OCI-LY3 (cell line): ENCODE measurements around the gene BCAR1.
A peak's percentile ranks its signal among the peaks of the same experiment; 100 is the strongest.

ENCODE experiments used
- H2AFZ ChIP-seq: fragments of 200-600, 300-600 bp; shearing (Covaris generic); 2 replicates; pipeline ENCODE4 v1.6.0; 2014; ENCODE audit warnings: antibody characterized with exemption, low read depth, low read length
- H3K27ac ChIP-seq: fragments of 200-600, 300-600 bp; sonication (generic); 2 replicates; pipeline ENCODE4 v1.5.1; 2014; ENCODE audit warnings: mild to moderate bottlenecking, low read length, moderate library complexity, mixed read lengths
- H3K27me3 ChIP-seq: fragments of 200-600, 300-600 bp; sonication (generic); 2 replicates; pipeline ENCODE4 v1.6.1; 2014; ENCODE audit warnings: low read depth, low read length, mixed read lengths
- H3K36me3 ChIP-seq: fragments of 200-600, 300-600 bp; sonication (generic); replicated peaks from 2 replicates; pipeline ENCODE3; 2014; ENCODE audit warnings: low read depth, low read length, mixed read lengths
- H3K4me1 ChIP-seq: fragments of 300-600, 200-600 bp; sonication (generic); 2 replicates; pipeline ENCODE4 v1.6.1; 2014; ENCODE audit warnings: low read length, mixed read lengths
- H3K4me2 ChIP-seq: fragments of 200-600, 300-600 bp; sonication (generic); 2 replicates; pipeline ENCODE4 v1.6.1; 2014; ENCODE audit warnings: low read length, mixed read lengths
- H3K4me3 ChIP-seq: fragments of 300-600, 200-600 bp; sonication (generic); 2 replicates; pipeline ENCODE4 v1.5.1; 2014; ENCODE audit warnings: antibody characterized with exemption, mild to moderate bottlenecking, low read length, moderate library complexity
- H3K79me2 ChIP-seq: fragments of 300-600, 200-600 bp; shearing (Covaris generic); 2 replicates; pipeline ENCODE4 v1.6.1; 2014; ENCODE audit warnings: mild to moderate bottlenecking, low read length, mixed read lengths
- H3K9ac ChIP-seq: fragments of 300-600, 200-600 bp; shearing (Covaris generic); 2 replicates; pipeline ENCODE4 v1.6.0; 2014; ENCODE audit warnings: mild to moderate bottlenecking, low read length, moderate library complexity
- H3K9me3 ChIP-seq: fragments of 200-600, 300-600 bp; shearing (Covaris generic); 2 replicates; pipeline ENCODE4 v1.6.1; 2014; ENCODE audit warnings: low read length, mixed read lengths; ENCODE audit not compliant: insufficient read depth
- H4K20me1 ChIP-seq: fragments of 200-600, 300-600 bp; sonication (generic); 2 replicates; pipeline ENCODE4 v1.6.1; 2016; ENCODE audit warnings: low read length, mixed read lengths; ENCODE audit not compliant: insufficient read depth
- EZH2phosphoT487 ChIP-seq: fragments of 200-600 bp; shearing (Covaris generic); IDR thresholded peaks from 2 replicates; pipeline ENCODE4 v1.6.1; 2018; ENCODE audit warnings: antibody characterized with exemption, mixed run types, low read depth
- TF ChIP-seq, protein P1 (sequence below): fragments of 200-600, 300-600 bp; sonication (generic); IDR thresholded peaks from 2 replicates; pipeline ENCODE4 v1.5.1; 2014; ENCODE audit warnings: antibody characterized with exemption, low read length, low read depth

Gene BCAR1

DNA sequence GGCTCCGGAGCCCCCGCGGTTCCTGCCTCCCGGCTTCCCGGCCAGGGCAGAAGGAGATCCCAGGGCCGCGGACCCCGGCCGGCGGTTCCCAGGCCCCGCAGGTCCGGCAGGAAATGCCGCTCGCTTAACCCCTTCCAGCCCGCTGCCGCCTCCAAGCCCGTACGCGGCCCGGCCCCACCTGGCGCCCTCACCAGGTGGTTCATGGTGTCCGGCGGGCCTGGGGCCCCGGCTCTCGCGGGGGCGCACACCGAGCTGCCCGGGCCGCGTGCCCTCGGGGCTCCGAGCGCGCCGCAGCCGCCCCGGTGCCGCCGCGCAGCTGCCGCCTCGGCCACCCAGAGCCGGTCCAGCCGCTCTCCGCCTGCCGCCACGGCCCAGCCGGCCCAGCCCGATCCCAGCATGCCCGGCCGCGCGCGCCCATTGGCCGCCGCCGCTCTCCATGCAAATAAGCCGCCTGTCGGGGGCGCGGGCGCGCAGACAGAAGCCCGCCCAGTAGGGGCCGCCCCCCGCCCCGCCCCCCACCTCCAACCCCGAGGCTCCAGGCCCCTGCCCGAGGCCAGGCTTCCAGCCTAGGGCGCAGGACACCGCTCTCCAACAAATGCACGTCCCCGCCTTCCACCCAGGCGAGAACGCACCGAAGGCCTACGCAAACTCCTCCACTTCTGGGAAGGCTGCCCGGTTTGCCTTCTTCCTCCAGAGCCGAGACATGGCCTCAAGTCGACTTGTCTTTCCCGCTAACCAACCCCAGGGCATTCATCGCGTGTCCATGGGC, at the start of gene BCAR1:
Gene BCAR1, minus strand, starts transcription at position 345 of the 769 bp plus-strand sequence. Its CDS starts 142 bp downstream, at position 203.
- no peak within 1 kb of the TSS for H3K27ac ChIP-seq
- H3K4me3 ChIP-seq, result peak within 1 kb of the TSS; percentile 70
- H2AFZ ChIP-seq, result no peak within 1 kb of the TSS
- no peak within 1 kb of the TSS for H3K9ac ChIP-seq
- peaks cover 30% of the 10 kb centered on the region for H3K27me3 ChIP-seq
- H4K20me1 ChIP-seq, result peaks cover 60% of the 10 kb centered on the region
- no peaks in the 10 kb centered on the region for H3K4me1 ChIP-seq
- H3K4me2 ChIP-seq, result peak within 1 kb of the TSS; percentile 69
- H3K79me2 ChIP-seq, result no peaks in the 10 kb centered on the region
- no peak for TF ChIP-seq EZH2phosphoT487
- TF ChIP-seq, protein P1, sequence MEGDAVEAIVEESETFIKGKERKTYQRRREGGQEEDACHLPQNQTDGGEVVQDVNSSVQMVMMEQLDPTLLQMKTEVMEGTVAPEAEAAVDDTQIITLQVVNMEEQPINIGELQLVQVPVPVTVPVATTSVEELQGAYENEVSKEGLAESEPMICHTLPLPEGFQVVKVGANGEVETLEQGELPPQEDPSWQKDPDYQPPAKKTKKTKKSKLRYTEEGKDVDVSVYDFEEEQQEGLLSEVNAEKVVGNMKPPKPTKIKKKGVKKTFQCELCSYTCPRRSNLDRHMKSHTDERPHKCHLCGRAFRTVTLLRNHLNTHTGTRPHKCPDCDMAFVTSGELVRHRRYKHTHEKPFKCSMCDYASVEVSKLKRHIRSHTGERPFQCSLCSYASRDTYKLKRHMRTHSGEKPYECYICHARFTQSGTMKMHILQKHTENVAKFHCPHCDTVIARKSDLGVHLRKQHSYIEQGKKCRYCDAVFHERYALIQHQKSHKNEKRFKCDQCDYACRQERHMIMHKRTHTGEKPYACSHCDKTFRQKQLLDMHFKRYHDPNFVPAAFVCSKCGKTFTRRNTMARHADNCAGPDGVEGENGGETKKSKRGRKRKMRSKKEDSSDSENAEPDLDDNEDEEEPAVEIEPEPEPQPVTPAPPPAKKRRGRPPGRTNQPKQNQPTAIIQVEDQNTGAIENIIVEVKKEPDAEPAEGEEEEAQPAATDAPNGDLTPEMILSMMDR, result no peak
- H3K9me3 ChIP-seq, result no peaks in the 10 kb centered on the region
- H3K36me3 ChIP-seq, result no peaks in the 10 kb centered on the region

- Histone ChIP-seq H2AFZ (no peak overlapping the region), H3K9me3 (no peaks in the 10 kb centered on the region), H3K27me3 (no peaks in the 10 kb centered on the region), H3K36me3 (peaks cover 10% of the 10 kb centered on the region), H4K20me1 (peaks cover 2% of the 10 kb centered on the region), H3K27ac (no peak overlapping the region), H3K9ac (no peak overlapping the region), H3K4me1 (no peaks in the 10 kb centered on the region), H3K4me2 (no peak overlapping the region), H3K4me3 (no peak overlapping the region), H3K79me2 (no peaks in the 10 kb centered on the region)
- TF ChIP-seq EZH2phosphoT487, result no peak
Observed at GRCh38 chr16:75298267-75298666, 46.8 kb upstream of the BCAR1 start.

- TF ChIP-seq, protein P1, result no peak
- no peak for TF ChIP-seq EZH2phosphoT487
- H2AFZ ChIP-seq, result no peak overlapping the region
Observed at GRCh38 chr16:75296606-75297005, 45.2 kb upstream of the BCAR1 start.

DNA sequence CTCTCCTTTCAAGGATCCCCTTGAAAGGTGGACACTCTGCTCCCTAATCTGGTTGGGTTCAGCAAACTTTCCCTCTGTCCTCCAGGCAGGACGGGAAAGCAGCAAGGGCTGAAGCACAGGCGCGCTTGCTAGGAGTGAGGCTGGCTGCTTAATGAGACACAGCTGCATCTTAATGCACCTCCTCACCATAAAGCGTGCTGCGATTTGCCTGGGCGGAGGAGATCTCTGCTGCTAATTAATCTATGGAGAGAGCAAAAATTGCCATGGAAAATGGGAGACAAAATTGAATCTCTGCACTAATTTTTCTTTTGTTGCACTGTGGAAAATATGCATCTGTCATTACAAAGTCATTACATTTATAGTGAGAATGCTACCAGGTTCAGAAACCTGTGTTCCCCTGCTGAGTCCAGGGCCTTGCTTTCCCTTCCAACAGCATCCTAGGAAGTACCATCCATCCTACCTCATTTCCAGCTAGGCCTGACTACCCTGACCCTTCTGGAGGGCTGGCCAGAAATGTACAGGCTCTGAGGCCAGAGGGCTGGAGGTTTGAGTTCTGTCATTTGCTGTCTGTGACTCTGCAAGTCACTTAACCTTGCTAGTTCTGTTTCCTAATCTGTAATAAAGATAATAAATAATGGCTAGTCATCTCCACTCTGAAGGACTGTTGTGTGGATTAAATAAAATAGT, 43.5 kb upstream of the BCAR1 start:
- Histone ChIP-seq H3K4me3 (no peak overlapping the region), H3K4me1 (no peaks in the 10 kb centered on the region), H3K27ac (no peak overlapping the region), H4K20me1 (peaks cover 6% of the 10 kb centered on the region), H3K36me3 (peaks cover 17% of the 10 kb centered on the region), H3K4me2 (no peak overlapping the region), H3K9ac (no peak overlapping the region), H2AFZ (no peak overlapping the region), H3K79me2 (no peaks in the 10 kb centered on the region), H3K27me3 (no peaks in the 10 kb centered on the region), H3K9me3 (no peaks in the 10 kb centered on the region)
- TF ChIP-seq, protein P1, result no peak
- TF ChIP-seq EZH2phosphoT487, result no peak

More at GRCh38 chr16:75296606-75297005, 45.2 kb upstream of the BCAR1 start:
- peaks cover 18% of the 10 kb centered on the region for H3K36me3 ChIP-seq
- peaks cover 2% of the 10 kb centered on the region for H4K20me1 ChIP-seq
- H3K9ac ChIP-seq, result no peak overlapping the region
- H3K4me3 ChIP-seq, result no peak overlapping the region
- H3K4me2 ChIP-seq, result no peak overlapping the region
- no peaks in the 10 kb centered on the region for H3K9me3 ChIP-seq
- no peaks in the 10 kb centered on the region for H3K4me1 ChIP-seq
- no peaks in the 10 kb centered on the region for H3K27me3 ChIP-seq
- H3K79me2 ChIP-seq, result no peaks in the 10 kb centered on the region
- no peak overlapping the region for H3K27ac ChIP-seq
